HG02970 (cell line): Measurements from ENCODE around the gene EGFL7.

ENCODE experiments used
- ATAC-seq: cut with Tn5 transposase; IDR thresholded peaks from one replicate; pipeline ENCODE4 v1.9.1; 2021; ENCODE audit warnings: mild to moderate bottlenecking, moderate library complexity, moderate number of reproducible peaks; ENCODE audit not compliant: unreplicated experiment, low FRiP score

The EGFL7 gene

GRCh38 chr9:136643596-136644342 is 18.9 kb upstream of the EGFL7 start:
- no peak for ATAC-seq

GRCh38 chr9:136644343-136644592 is 18.4 kb upstream of the EGFL7 start:
- no peak for ATAC-seq

- peak; percentile 39 for ATAC-seq
Measured at GRCh38 chr9:136644593-136645351, 17.9 kb upstream of the EGFL7 start.

GRCh38 chr9:136645352-136645902 is 17.3 kb upstream of the EGFL7 start:
- no peak for ATAC-seq

GRCh38 chr9:136645903-136646754 is 16.6 kb upstream of the EGFL7 start:
- no peak for ATAC-seq

GRCh38 chr9:136646827-136647711 is 15.6 kb upstream of the EGFL7 start:
- no peak for ATAC-seq

- ATAC-seq, result no peak
Measured at GRCh38 chr9:136648751-136649150, 14.0 kb upstream of the EGFL7 start.

GRCh38 chr9:136650021-136650420 is 12.7 kb upstream of the EGFL7 start:
- no peak for ATAC-seq

- no peak for ATAC-seq
Measured at GRCh38 chr9:136650648-136651047, 12.1 kb upstream of the EGFL7 start.

GRCh38 chr9:136651860-136652259 is 10.9 kb upstream of the EGFL7 start:
- ATAC-seq, result no peak

GRCh38 chr9:136653323-136654079 is 9.2 kb upstream of the EGFL7 start:
- ATAC-seq, result no peak

- ATAC-seq, result no peak
Measured at GRCh38 chr9:136654820-136655535, 7.7 kb upstream of the EGFL7 start.

GRCh38 chr9:136655536-136656182 is 7.1 kb upstream of the EGFL7 start:
- no peak for ATAC-seq

- ATAC-seq, result no peak
Measured at GRCh38 chr9:136656183-136656738, 6.5 kb upstream of the EGFL7 start.

- no peak for ATAC-seq
Measured at GRCh38 chr9:136656795-136657611, 5.7 kb upstream of the EGFL7 start.

GRCh38 chr9:136657974-136658848 is 4.5 kb upstream of the EGFL7 start:
- ATAC-seq, result no peak
